ENCODE measurements around the gene KIAA0753.
"Not testable (repeated sequence)": the region's sequence is repeated elsewhere in the genome, so short reads cannot be mapped to it uniquely, and the experiment has no call there.

KIAA0753 gene

DNA sequence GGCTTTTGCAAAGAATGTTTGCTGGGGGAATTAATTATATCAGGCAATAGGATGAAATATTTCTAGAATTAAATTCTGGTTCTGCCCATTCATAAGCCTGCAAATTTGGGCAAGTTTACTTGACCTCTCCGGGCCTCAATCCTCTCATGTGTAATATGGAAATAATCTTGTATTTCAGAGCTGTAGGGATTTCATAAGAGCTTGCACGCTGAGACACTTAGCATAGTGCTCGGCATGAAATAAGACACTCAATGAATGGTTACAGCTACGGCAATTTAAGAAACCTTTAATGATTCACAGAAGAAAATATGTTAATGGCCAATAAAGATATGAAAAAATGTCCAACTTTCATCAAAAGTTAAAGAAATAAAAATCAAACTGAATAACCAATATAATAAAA is 43.6 kb downstream of the KIAA0753 start:
- no peak for DNase-seq (ENCODE audit: low spot score)

DNA sequence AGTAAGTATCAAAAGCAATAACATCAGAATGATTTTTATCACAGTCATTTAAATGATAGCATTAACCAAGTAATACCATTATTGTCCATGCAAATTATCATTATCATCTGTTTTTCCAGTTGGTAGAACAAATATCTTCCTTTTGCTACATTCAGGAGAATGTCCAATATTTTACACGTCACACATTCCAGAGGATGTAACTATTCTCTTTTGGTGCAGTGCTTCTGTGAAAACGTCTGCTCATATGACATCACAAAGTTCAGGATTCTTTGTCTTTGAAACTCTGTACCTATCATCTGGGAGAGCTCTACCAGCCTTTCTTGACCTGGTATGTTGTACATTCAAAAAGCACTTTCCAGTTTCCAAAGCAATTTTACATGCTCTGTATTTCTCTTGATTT is 44.0 kb downstream of the KIAA0753 start:
- DNase-seq (ENCODE audit: low spot score), result no peak

DNA sequence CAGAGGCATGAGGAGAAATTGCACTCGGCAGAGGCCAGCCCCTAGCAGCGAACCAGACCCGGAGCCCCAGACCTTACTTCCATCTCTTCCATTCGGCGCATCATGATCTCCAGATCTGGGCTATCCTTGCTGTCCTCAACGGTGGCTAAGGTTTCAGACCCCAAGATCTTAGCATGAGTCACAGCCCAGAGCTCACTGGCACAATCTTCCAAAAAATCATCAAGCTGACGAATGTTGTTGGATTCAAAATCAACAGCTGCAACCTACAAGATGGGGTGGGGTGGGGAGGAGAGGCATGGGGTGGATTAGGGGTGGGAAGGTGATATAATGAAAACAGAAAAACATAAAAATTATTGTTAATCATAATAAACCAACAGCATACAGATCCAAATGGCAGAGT is 44.4 kb downstream of the KIAA0753 start:
- DNase-seq (ENCODE audit: low spot score), result no peak

DNA sequence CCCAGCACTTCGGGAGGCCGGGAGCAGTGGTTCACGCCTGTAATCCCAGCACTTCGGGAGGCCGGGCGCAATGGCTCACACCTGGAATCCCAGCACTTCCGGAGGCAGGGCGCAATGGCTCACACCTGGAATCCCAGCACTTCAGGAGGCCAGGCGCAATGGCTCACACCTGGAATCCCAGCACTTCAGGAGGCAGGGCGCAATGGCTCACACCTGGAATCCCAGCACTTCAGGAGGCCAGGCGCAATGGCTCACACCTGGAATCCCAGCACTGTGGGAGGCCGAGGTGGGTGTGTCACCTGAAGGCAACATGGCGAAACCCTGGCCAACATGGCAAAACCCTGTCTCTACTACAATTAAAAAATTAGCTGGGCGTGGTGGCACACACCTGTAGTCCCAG is 47.1 kb downstream of the KIAA0753 start:
- DNase-seq (ENCODE audit: low spot score), result not testable (repeated sequence)

DNA sequence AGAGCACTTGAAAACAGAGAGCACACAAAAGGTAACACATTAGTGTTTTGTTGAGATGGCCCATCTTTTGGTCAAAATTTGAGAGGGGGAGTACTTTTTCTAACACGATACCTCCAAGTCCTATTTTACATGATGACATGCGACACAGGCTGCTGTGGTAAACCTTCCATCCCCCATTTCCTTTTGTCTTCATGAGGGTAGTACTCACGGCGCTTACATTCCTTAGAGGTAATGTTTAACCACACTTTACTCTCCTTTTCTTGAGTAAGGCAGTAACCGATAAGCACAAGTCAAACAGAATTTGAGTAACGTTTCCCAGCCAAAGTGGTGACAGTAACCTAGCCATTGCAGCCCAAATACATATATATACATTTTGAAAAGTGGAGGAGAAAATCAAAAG is 48.3 kb downstream of the KIAA0753 start:
- no peak for DNase-seq (ENCODE audit: low spot score)

DNA sequence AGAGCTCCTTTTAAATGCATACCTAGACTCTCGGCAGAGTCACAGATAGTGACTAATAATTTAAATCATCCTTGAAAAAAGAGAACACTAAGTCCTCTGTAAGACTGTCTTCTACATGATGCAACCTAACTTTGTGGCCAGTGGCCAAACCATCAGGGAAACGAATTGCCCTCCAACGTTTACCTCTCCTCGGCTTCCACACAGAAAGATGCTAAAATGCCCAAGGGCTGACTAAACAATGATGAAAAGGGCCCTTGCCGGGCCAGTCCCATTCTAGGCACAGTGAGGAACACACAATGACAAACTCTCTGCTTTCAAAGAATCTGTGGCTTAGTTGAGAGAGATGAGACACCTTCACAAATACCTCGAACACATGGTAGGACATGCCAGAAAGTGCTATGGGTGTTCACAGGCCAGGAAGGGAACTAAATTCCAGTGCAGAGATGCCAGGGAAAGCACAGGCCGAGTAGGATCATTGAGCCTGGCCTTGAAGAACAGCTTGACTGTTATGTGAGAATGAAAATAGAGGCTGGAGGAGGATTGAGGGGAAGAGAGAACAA is 48.8 kb downstream of the KIAA0753 start:
- DNase-seq (ENCODE audit: low spot score), result no peak

DNA sequence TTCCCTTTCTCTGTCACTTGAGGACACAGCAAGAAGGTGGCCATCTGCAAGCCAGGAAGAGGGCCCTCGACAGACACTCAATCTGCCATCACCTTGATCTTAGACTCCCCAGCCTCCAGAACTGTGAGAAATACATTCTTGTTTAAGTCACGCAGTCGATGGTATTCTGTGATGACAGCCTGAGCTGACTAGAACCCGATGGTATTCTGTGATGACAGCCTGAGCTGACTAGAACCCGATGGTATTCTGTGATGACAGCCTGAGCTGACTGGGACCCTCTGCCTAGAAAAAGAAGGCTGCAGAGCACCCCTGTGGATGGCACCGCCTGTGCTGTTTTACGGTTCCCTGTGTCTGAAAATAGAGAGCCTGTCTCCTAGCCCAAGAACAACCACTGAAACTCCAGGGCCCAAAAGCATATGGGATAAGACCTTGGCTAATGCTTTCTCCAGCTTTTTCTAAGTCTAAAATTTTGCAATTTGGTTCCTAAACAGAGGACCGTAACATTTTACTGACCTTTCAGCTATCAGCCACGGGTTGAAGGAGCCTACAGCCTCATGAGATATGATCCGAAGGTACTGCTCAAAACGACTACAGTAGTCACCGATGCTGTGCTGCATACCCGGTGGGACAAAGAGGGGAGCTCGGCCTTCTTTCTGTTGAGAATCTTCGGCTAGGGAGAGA is 51.1 kb downstream of the KIAA0753 start:
- DNase-seq (ENCODE audit: low spot score), result no peak

DNA sequence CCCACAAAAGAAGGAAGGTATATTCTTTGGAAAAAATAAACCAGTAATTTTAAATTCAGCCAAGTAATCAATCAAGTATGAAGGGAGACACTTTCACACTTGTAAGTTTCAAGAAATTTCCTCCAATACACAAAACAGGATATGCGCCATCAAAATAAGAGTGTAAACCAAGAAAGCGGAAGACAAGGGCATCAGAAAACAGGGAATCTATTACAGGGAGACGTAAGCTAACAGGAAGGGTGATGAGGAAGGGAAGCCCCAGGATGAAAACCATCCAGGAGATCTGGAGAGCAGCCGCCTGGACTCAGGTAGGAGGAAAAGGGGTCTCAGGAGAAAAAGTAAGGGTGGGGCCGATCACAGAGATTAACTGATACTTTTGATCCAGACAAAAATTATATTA is 52.3 kb downstream of the KIAA0753 start:
- DNase-seq (ENCODE audit: low spot score), result no peak

DNA sequence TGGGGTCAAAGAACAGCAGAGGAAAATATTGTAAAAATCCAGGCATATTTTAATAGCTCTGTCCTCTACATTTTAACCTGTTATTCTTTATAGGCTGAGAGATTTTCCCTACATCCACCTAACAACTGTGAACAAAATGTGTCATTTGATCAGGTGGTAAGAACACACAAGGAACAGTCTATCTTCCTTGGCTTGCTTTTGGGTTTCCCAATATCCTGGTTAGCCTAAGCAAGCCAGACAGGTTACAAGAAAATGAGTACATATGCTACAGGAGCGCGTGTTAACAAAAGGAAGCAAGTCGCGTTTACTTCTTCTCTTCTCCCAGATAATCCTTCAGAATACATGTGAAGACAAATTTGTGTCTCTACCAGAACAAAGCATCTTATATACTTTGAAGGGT is 53.2 kb downstream of the KIAA0753 start:
- DNase-seq (ENCODE audit: low spot score), result no peak

DNA sequence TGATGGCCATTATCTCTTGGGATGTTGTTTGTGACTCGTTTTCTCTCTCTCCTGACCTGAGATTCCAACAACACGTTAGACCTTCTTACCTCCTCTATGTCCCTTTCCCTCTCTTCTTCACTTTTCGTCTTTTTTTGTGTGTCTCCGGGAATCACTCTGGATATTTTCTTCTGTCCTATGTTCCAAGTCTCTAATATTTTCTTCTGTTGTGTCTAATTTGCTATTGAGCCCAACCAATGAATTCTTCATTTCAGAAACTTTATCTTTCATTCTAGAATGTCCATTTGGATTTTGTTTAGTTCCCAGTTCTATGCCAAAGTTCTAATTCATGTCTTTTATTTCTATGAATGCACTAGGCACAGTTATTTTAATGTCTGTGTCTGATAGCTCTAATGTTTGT is 57.1 kb downstream of the KIAA0753 start:
- DNase-seq (ENCODE audit: low spot score), result no peak

DNA sequence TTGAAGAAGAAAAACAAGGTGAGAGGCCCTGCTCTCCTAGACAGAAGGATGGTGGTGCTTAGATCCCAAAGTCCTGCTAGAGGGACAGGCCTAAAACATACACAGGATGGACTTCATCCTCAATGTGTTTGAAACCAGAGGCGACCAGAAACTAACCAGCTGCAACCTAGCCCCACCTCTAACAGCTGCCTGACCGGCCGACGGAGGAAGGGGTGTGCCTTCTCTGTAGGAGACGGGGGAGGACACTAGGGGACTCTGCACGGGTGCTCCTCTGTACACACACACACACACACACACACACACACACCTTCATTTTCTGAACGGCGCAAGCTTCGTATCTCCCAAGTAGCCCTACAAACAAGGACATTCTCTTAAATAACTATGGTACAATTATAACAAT is 59.9 kb downstream of the KIAA0753 start:
- DNase-seq (ENCODE audit: low spot score), result no peak

DNA sequence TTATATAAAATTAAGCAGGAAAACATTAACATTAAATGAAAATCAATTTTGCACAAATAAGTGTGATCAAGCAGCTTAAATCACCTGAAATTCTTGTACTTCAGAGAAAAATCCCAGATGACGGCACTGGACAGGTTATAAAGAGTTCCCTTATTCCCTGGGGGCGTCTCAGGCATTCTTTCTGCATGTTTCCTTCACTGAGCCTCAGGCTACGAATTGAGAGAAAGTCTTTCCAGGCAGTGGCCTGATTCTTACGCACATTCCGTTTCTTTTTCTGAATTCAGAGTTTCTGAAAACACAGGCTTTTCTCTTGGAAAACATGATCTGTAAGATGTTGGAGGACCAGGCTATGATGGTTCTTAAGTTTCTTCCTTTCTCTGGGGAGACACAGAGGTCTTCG is 62.0 kb downstream of the KIAA0753 start:
- no peak for DNase-seq (ENCODE audit: low spot score)

DNA sequence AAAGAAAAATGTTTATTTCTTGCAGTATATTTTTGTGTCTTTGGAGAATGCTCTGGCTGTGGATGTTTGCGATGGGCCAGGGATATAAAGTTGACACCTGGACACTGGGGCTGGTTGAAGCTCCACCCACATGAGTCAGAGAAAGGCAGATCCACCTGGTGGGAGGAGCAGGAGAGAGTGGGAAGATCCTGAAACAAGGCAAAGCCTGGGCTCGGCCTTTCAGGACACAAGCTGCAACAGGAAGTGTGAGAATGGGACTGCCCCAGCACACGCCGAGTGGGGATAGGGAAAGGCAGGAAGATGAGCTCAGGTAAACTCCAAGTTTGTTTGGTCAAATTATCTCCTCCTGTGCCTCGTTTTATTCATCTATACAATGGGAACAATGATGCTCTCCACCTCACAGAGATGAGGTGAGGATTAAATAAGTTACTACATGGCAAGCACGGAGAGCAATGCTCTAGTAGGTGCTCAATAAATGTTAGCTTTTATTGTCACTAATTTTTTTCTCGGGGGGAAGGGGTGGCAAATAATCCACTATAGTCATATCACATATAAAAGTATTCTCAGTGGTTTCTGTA is 62.7 kb downstream of the KIAA0753 start:
- DNase-seq (ENCODE audit: low spot score), result no peak

DNA sequence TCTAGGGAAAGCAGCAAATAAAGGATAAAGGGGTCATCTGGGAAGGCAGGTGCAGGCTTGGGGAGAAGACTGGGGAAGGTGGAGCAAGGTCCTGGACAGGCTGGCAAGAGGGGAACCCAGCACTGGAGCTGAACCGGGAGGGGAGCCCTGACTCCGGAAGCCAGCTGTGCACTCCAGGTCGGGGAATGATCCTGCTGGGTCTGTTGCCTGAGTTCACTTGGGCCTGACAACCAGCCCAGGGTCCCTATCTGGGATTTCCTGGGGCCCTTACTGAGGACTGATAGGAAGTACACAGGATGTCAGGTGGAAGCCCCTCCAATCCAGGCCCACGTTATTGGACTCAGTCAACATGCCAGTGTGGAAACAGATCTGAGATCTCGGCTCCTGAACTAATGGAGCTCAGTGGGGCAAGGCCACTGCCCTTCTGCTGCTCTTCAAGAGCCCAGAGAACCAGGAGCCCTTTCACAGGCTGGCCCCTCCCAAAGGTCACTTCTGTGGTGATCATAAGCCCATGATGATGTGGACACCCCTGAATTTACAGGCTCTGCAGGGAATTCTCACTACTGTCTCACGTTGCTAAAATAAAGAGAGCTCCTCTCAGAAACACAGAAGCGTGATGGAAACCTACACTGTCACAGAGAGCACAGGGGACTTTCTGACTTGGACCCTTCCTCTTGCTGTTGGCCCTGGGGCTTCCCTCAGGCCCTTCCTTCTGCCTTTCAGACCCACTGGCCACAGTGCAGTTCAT is 64.3 kb downstream of the KIAA0753 start:
- no peak for DNase-seq (ENCODE audit: low spot score)

DNA sequence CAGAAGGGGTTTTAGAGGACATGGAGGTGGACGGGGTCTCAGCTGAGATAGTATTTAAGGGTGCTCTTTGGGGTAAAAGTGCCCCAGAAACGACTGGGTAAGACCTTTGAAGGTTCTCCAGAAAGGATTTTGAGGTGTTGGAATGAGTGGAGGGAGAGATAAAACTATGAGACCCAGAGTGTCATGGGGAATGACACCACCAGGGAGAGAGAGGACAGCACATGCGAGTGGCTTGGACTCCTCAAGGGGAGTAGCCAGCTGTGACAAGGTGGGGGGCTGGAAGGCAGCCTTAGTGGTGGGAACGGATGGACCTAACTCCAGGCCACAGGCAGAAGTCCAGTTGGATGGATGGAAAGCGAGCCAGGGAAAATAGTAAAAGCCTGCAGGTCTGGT is 64.9 kb downstream of the KIAA0753 start:
- no peak for DNase-seq (ENCODE audit: low spot score)

DNA sequence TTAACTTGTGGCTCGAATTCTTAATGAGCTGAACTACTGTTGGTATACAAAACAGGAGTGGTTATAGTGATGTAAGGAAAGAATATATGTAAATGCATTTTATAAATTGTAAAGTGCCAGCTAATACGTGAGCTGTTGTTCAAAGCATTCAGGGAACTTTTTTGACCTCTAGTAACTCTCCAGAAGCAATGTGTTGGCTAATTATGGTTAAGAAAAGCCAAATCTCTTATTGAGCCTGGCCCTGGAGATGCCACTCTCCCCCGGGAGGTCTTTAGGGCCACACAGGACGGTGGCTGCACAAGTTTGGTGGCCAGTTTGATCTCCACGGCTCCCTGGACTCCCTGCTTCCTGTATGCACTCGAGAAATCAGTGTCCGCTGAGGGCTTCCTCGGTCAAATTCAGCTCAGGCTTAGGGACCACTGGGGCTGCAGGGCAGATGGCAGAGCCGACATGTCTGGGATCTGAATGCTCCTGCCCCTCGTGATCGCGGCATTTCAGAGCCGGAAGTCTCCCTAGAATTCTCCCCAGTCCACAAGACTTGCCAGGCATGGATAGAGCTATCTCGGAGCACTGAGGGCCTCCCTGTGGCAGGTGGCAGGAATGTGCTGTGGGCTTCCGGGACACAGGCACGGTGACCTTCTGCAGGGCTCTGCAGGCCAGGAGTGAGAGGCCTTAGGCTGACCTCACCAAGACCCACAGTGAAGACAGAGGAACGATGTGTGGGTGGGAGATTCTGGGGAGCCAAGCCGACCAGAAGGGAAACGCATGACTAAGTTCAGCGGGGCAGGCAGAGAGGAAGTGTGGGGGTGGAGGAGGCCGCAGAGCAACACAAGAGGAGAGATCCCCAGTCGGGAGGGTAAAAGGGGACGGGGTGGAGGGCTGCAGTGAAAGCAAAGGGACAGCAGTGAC is 65.6 kb downstream of the KIAA0753 start:
- no peak for DNase-seq (ENCODE audit: low spot score)

DNA sequence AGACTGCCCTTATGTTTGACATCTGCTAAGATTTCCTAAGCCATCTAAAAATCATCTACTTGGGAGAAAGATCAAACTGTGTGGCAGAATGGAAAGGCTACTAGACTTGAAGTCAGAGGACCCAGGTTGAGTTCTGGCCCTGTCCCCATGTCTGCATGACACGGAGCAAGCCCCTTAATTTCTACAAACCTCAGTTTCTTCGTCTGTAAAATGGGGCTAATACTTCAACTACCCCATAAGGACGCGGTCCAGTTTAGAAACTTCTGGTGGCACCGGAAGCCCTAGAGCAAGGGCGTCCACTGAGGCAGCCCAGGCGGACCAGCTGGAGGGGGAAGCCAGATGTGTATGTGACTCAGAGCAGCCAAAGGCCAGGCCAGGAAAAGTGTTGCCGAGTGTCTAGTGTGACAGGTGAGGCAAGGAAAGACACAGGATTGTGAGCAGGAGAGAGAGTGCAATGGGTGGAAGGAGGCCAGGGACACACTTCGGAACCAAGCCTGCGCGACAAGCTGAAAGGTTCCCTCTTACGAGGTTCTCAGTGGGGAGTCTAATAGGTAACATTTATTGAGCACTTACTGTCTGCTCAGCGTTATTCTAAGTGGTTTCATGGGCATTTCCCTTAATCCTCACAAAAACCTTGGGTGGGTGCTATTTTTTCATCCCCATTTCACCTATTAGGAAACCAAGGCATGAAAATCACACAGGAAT is 66.4 kb downstream of the KIAA0753 start:
- no peak for DNase-seq (ENCODE audit: low spot score)

DNA sequence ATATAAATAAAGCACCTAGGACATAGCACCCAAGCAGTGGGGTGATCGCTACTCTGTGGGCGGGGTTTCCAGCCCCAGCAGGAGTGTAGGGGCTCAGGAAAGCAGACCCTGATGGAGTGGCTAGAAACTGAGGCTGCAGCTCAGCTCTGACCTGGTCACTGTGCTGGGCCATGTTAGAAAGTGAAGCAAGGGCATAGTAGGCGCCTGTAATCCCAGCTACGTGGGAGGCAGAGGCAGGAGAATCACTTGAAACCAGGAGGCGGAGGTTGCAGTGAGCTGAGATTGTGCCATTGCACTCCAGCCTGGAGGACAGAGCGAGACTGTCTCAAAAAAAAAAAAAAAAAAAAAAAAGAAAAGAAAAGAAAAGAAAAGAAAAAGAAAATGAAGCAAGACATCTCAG is 67.0 kb downstream of the KIAA0753 start:
- not testable (repeated sequence) for DNase-seq (ENCODE audit: low spot score)

DNA sequence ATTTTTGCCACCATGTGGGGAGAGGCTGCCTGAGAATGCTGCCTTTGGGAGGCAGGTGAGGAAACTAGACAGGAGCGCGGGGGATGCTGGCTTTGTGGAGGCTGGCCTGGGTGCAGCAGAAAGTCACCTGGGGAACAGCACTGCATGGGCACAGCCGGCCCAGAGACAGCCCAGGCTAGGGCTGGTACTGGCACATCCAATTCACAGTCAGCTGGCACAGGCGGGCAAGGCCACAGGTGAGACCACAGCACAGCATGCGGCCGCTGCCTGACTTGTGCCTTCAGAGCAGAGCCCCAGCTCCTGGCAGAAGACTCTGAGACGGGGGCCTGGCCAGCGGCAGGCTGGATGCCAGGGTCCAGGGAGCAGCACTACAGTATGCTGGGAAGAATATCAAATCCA is 67.5 kb downstream of the KIAA0753 start:
- no peak for DNase-seq (ENCODE audit: low spot score)

DNA sequence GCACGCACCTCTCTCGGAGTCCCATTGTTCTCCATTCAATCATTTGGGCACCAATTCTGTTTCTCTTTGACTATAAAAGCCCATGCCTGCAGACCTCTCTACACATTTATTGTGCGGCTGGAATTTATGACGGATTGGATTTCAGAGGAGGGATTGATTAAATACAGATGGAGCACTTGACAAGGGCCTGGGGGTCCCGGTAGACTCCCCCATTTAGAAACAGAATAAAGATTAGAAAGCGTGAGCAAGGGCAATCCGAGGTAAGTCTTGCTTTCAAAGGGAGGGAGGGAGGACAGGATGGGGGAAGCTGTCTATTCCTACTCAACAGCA is 69.1 kb downstream of the KIAA0753 start:
- DNase-seq (ENCODE audit: low spot score), result no peak

DNA sequence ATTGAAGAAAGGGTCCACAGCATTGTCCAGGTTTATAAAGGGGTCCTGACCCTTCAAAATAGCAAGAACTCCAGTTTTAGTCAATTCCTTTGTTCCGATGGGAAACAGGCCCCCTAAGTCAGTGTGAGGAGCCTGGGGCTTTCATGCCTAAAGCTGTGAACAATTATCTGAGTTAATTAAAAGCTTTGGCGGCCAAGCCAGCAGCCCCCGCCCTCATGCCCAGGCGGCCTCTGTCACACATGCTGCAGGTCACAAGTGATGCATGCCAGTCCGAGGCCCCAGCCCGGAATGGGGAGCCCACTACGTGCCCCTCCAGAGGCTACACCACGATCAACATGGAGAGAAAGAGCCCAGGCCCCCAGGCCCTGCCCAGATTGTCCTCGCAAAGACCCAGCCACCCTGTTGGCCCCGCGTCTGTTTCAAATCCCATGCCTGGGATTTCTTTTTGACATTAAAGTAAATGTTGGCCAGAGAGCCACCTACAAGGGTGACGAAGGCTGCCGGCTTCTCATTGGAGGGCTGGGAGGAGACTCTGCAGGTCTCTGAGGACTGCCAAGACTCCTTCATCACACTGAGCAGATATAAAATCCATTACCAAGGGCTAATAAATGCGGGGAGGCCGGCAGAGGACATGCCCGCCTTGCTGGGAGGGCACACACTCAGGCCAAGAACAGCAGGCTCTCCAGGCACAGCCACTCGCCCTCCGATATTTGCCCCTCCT is 69.6 kb downstream of the KIAA0753 start:
- no peak for DNase-seq (ENCODE audit: low spot score)
